HL-60 (cell line): ENCODE measurements around the gene MRGPRX3.

ENCODE experiments used
- DNase-seq, 2 experiments: peaks; one replicate each; pipeline ENCODE4 v3.0.0-alpha.2; 2010 to 2020; ENCODE audit warnings: low read depth in 1 of 2, low spot score in 1 of 2
- H3K27ac ChIP-seq: fragments of 250-450 bp; sonication (Bioruptor Pico); replicated peaks from 2 replicates; pipeline ENCODE4 v1.5.1; 2020; ENCODE audit warnings: mild to moderate bottlenecking, moderate library complexity
- H3K27me3 ChIP-seq: fragments of 250-450 bp; sonication (Bioruptor Pico); 2 replicates; pipeline ENCODE4 v1.5.1; 2021; ENCODE audit warnings: mild to moderate bottlenecking, moderate library complexity; ENCODE audit not compliant: insufficient read depth, poor library complexity, severe bottlenecking
- H3K4me3 ChIP-seq: replicated peaks from 2 replicates; pipeline ENCODE4 v1.5.1; 2011; ENCODE audit warnings: mild to moderate bottlenecking, control low read depth, low read length; ENCODE audit not compliant: insufficient read depth
- GABPA ChIP-seq: IDR thresholded peaks from 2 replicates; pipeline ENCODE4 v1.6.1; 2012; ENCODE audit warnings: low read depth
- POLR2AphosphoS5 ChIP-seq: IDR thresholded peaks from 2 replicates; pipeline ENCODE4 v1.6.1; 2012; ENCODE audit warnings: low read depth
- SPI1 ChIP-seq: IDR thresholded peaks from 2 replicates; pipeline ENCODE4 v1.6.1; 2012; ENCODE audit warnings: low read depth, mild to moderate bottlenecking, borderline replicate concordance
- TF ChIP-seq, protein P1 (sequence below): IDR thresholded peaks from one replicate; pipeline ENCODE4 v1.5.1; 2011; ENCODE audit warnings: low read length, control low read depth, inconsistent platforms; ENCODE audit not compliant: insufficient read depth
- TF ChIP-seq, protein P2 (sequence below): IDR thresholded peaks from 2 replicates; pipeline ENCODE4 v1.6.1; 2012; ENCODE audit warnings: low read depth; ENCODE audit not compliant: insufficient replicate concordance

The MRGPRX3 gene

DNA sequence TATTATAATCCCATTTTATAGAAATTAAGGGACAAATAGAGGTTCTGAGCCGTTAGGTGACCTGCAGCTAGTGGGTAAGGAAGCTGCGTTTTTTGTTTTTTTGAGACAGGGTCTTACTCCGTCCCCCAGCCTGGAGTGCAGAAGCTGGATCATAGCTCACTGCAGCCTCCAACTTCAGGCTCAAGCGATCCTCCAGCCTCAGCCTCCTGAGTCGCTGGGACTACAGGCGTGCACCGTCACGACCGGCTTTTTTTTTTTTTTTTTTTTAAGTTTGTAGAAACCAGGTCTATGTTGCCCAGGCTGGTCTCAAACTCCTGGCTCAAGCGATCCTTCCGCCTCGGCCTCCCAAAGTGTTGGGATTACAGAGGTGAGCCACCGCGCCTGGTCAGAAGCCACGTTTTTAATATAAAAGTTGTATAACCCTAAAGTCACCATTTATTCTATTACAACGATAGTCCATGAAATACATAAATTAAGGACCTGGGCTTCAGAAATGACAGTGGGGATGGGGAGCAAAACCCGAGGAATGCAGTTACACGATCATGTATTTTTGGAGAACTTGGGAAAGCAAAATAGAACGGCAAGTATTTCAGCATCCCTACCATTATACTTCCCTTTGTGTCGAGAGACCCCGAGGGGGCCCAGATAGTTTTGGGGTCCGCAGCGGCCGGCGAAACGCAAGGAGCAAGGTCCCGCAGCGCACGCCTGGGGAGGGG lies 27.1 kb upstream of the MRGPRX3 start:
- Histone ChIP-seq H3K27me3 (no peaks in the 10 kb centered on the region), H3K27ac (peak overlapping the region; percentile 72), H3K4me3 (peak overlapping the region; percentile 99)
- TF ChIP-seq, protein P1, sequence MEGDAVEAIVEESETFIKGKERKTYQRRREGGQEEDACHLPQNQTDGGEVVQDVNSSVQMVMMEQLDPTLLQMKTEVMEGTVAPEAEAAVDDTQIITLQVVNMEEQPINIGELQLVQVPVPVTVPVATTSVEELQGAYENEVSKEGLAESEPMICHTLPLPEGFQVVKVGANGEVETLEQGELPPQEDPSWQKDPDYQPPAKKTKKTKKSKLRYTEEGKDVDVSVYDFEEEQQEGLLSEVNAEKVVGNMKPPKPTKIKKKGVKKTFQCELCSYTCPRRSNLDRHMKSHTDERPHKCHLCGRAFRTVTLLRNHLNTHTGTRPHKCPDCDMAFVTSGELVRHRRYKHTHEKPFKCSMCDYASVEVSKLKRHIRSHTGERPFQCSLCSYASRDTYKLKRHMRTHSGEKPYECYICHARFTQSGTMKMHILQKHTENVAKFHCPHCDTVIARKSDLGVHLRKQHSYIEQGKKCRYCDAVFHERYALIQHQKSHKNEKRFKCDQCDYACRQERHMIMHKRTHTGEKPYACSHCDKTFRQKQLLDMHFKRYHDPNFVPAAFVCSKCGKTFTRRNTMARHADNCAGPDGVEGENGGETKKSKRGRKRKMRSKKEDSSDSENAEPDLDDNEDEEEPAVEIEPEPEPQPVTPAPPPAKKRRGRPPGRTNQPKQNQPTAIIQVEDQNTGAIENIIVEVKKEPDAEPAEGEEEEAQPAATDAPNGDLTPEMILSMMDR = no peak
- DNase-seq = no peak

DNA sequence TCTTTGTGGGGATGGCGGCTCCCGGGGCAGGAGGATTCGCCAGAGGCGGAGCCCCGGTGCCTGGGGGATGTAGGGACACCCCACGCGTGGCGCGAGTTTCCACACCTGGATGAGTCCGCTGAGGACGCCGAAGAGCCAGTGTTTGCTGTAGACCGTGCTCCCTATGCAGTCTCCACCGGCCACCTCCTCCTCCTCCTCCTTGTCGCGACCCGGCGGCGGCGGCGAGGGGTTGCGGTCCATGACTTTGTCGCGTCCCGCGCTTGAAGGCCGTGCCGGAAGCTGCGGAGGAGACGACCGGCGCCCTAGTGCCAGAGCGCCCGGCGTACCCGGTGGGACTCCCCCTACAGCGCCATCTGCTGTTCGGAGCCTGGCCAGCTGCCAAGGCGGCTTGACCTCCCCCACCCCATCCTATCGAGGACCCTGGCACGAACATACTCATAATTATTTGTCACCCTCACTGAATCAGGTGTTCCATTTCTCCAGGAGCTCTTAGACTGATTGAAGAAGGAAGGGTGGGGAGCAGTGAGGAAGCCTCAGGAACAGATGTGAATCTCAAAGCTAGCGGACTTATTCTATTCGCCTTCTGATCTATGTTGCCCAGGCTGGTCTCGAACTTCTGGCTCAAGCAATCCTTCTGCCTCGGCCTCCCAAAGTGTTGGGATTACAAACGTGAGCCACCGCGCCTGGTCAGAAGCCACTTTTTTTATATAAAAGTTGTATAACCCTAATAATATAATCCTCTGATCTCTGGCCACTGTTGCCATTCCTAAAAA lies 26.4 kb upstream of the MRGPRX3 start, which contains the start of gene SAAL1:
Gene SAAL1, minus strand, starts transcription at position 281 of the 773 bp plus-strand sequence. Its CDS starts 41 bp downstream, at position 240.
- TF ChIP-seq SPI1 (no peak), POLR2AphosphoS5 (peak; percentile 89; the same call in 1 of the 2 replicates), GABPA (peak; percentile 73)
- TF ChIP-seq, protein P2, sequence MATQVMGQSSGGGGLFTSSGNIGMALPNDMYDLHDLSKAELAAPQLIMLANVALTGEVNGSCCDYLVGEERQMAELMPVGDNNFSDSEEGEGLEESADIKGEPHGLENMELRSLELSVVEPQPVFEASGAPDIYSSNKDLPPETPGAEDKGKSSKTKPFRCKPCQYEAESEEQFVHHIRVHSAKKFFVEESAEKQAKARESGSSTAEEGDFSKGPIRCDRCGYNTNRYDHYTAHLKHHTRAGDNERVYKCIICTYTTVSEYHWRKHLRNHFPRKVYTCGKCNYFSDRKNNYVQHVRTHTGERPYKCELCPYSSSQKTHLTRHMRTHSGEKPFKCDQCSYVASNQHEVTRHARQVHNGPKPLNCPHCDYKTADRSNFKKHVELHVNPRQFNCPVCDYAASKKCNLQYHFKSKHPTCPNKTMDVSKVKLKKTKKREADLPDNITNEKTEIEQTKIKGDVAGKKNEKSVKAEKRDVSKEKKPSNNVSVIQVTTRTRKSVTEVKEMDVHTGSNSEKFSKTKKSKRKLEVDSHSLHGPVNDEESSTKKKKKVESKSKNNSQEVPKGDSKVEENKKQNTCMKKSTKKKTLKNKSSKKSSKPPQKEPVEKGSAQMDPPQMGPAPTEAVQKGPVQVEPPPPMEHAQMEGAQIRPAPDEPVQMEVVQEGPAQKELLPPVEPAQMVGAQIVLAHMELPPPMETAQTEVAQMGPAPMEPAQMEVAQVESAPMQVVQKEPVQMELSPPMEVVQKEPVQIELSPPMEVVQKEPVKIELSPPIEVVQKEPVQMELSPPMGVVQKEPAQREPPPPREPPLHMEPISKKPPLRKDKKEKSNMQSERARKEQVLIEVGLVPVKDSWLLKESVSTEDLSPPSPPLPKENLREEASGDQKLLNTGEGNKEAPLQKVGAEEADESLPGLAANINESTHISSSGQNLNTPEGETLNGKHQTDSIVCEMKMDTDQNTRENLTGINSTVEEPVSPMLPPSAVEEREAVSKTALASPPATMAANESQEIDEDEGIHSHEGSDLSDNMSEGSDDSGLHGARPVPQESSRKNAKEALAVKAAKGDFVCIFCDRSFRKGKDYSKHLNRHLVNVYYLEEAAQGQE = peak; percentile 55
- TF ChIP-seq, protein P1 = peak; percentile 94
- peak within 1 kb of the TSS; percentile 72 for H3K27ac ChIP-seq
- no peaks in the 10 kb centered on the region for H3K27me3 ChIP-seq
- H3K4me3 ChIP-seq = peak within 1 kb of the TSS; percentile 99
- DNase-seq = peak; percentile 79 to 89

- Histone ChIP-seq H3K4me3 (no peak overlapping the region), H3K27ac (no peak overlapping the region), H3K27me3 (no peaks in the 10 kb centered on the region)
- TF ChIP-seq POLR2AphosphoS5 (no peak), SPI1 (no peak)
- TF ChIP-seq, protein P1 = no peak
- DNase-seq = no peak
Observed at GRCh38 chr11:18106688-18107087, 25.7 kb upstream of the MRGPRX3 start.

DNA sequence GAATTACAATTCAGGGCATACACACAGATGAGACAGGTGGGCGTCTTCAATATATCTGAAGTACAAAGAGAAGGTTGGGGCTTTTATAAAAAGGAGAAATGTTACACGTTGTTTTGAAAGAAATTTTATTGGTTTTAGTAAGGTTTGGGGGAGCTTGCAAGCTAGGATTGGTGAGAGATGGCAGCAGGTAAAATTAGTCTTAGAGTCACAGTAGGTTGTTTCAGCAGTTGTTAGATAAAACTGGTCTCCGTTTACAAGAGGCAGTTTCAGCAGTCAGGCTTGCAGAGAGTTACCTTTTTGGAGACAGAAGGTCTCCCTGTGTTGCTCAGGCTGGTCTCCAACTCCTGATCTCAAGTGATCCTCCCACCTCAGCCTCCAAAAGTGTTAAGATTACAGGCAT lies 24.1 kb upstream of the MRGPRX3 start:
- no peak for TF ChIP-seq POLR2AphosphoS5
- no peak for TF ChIP-seq GABPA
- TF ChIP-seq, protein P2 = no peak
- no peak for TF ChIP-seq SPI1
- TF ChIP-seq, protein P1 = no peak
- Histone ChIP-seq H3K27me3 (no peaks in the 10 kb centered on the region), H3K4me3 (no peak overlapping the region), H3K27ac (no peak overlapping the region)
- no peak for DNase-seq
